ENCODE results near the gene PLEKHO1.
"Not testable (repeated sequence)": the region's sequence is repeated elsewhere in the genome, so short reads cannot be mapped to it uniquely, and the experiment has no call there.

Gene PLEKHO1

DNA sequence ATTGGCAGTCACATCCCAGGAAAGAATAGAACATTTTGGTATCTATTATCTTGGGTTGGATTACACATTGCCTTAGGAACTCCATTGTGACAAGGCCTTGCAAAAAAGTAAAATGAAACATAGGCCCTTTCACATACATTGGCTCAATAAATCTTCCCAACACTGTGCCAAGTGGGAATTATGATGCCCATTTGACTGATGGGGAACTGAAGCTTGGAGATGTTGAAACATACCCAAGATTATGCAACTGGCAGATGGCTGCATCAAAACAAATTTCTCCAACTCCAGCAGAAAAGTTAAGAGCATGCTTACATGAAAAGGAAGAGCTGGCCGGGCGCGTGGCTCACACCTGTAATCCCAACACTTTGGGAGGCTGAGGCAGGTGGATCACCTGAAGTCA, 26.9 kb downstream of the PLEKHO1 start:
- TF ChIP-seq POLR2A (IDR thresholded peaks at IDR 0.05; ENCODE audit: low read depth, low read length): no peak
- no peak for DNase-seq (ENCODE audit: insufficient read length, low spot score)
- no peak for FAIRE-seq

GRCh38 chr1:150178548-150178947, 28.8 kb downstream of the PLEKHO1 start:
- DNase-seq (ENCODE audit: insufficient read length, low spot score) (no peak), FAIRE-seq (no peak)
- no peak for TF ChIP-seq POLR2A (IDR thresholded peaks at IDR 0.05; ENCODE audit: low read depth, low read length)

DNA sequence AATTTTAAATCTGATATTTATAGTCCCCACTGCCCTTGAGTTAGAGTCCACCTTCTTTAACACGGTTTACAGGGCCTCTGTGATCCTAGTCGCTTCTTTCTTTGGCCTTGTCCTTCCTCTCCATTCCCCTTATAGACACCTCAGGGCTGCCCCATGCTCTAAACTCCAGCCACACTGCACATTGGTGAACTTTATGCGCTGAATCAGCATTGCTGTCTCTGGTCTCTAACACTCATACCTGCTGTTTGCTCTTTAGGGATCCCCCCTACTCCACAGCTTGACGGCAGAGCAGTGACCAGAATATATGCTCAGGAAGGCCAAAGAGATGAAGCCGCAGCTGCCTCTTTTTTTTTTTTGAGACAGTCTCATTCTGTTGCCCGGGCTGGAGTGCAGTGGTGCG, 30.2 kb downstream of the PLEKHO1 start:
- FAIRE-seq: no peak
- no peak for TF ChIP-seq POLR2A (IDR thresholded peaks at IDR 0.05; ENCODE audit: low read depth, low read length)

GRCh38 chr1:150180474-150180873, 30.8 kb downstream of the PLEKHO1 start:
- no peak for FAIRE-seq

More for the DNA sequence above, 30.2 kb downstream of the PLEKHO1 start:
- no peak for DNase-seq (ENCODE audit: insufficient read length, low spot score)

GRCh38 chr1:150182247-150182646, 32.5 kb downstream of the PLEKHO1 start:
- FAIRE-seq: no peak
- no peak for DNase-seq (ENCODE audit: insufficient read length, low spot score)
- no peak for TF ChIP-seq POLR2A (IDR thresholded peaks at IDR 0.05; ENCODE audit: low read depth, low read length)

More at GRCh38 chr1:150180474-150180873, 30.8 kb downstream of the PLEKHO1 start:
- TF ChIP-seq POLR2A (IDR thresholded peaks at IDR 0.05; ENCODE audit: low read depth, low read length): no peak
- no peak for DNase-seq (ENCODE audit: insufficient read length, low spot score)

DNA sequence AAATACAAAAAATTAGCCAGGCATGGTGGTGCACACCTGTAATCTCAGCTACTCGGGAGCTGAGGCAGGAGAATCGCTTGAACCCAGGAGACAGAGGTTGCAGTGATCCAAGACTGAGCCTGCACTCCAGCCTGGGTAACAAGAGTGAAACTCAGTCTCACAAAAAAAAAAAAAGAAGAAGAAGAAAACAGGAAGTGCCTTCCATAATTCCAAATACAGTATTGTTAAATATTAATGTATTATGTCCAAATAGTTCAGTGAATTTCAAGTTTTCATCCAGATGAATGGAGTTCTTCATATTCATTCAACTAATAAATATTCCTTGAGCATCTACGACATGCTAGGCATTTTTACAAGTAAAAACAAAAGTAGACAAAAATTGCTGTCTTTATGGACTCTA, 33.3 kb downstream of the PLEKHO1 start:
- FAIRE-seq (no peak), DNase-seq (ENCODE audit: insufficient read length, low spot score) (no peak)
- TF ChIP-seq POLR2A (IDR thresholded peaks at IDR 0.05; ENCODE audit: low read depth, low read length): no peak

DNA sequence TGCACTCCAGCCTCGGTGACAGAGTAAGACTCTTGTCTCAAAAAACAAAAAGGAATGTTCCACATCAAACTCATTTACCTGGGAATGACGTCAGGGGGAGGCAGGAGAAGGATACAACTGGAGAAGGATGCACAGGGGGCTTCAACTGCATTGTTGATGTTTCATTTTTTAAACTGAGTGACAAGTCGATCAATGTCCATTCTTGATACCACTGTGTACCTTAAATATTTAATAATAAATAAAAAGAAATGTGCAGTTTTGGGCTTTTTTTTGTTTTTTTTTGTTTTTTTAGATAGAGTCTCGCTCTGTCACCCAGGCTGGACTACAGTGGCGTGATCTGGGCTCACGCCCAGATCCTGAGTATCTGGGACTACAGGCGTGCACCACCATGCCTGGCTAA, 35.8 kb downstream of the PLEKHO1 start:
- DNase-seq (ENCODE audit: insufficient read length, low spot score) (no peak), FAIRE-seq (no peak)
- no peak for TF ChIP-seq POLR2A (IDR thresholded peaks at IDR 0.05; ENCODE audit: low read depth, low read length)

- DNase-seq (ENCODE audit: insufficient read length, low spot score): not testable (repeated sequence)
These were observed 36.7 kb downstream of the PLEKHO1 start for GRCh38 chr1:150186438-150186788.

GRCh38 chr1:150186789-150187559, 37.3 kb downstream of the PLEKHO1 start:
- no peak for FAIRE-seq
- TF ChIP-seq POLR2A (IDR thresholded peaks at IDR 0.05; ENCODE audit: low read depth, low read length): no peak
- DNase-seq (ENCODE audit: insufficient read length, low spot score): no peak

More at GRCh38 chr1:150186438-150186788, 36.7 kb downstream of the PLEKHO1 start:
- FAIRE-seq: not testable (repeated sequence)

DNA sequence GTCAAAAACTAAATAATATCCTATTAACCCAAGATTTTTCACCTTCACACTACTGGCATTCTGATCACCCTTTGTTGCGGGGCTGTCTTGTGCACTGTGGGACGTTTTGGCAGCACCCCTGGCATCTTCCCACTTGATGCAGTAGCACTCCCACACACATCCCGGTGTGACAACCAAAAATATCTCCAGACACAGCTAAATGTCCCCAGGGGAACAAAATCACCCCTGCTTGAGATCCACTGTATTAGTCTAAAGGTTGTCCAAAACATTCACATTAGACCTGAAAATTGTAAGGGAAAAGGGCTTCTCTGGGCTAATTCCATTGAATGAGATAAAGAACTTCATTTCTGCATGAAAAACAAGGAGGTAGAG, 37.8 kb downstream of the PLEKHO1 start:
- FAIRE-seq (no peak), DNase-seq (ENCODE audit: insufficient read length, low spot score) (no peak)
- TF ChIP-seq POLR2A (IDR thresholded peaks at IDR 0.05; ENCODE audit: low read depth, low read length): no peak

DNA sequence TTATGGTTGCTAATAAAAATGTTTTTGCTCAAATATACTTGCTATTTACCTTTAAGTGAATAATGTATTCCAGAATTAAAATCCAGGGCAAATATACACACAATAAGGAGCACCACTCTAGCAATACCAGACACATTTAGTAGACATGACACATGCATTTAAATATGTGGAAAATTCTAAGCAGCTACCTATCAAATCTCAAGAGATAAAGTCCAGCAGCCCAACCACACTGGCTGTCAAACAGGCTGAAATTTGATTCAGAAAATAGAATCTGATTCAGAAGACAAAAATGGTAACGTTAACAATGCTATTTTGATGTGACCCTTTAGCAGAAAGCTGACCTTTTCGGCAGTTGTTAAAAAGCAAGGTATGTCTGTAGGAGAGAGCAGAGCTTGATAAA, 42.3 kb downstream of the PLEKHO1 start:
- FAIRE-seq: no peak
- TF ChIP-seq POLR2A (IDR thresholded peaks at IDR 0.05; ENCODE audit: low read depth, low read length): no peak
- peak; percentile 41 for DNase-seq (ENCODE audit: insufficient read length, low spot score)

DNA sequence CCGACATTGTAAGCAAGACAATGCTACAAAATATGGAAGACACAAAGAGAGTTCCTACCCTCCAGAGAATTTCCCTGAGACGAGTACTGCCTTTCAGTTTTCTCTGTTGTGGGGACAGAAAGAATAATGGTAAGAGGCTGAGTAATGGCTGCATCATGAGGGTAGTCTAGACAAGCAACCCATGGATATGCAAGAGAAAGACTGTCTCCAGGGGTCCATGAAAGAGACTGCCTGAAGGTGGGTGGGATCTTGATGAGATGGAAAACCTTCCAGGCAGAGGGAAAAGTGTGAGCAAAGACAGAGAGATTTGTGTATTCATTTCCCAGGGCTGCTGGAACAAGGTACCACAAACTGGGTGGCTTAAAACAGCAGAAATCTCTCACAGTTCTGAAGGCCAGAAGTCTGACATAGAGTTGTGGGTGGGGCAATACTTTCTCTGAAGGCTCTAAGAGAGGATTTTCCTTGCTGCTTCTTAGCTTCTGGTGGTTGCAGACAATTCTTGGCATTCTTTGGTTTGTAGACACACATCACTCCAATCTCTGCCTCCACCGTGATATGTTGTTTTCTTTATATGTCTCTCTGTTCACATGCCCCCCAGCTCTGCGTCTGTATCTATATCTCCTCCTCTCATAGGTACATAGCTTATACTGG, 44.8 kb downstream of the PLEKHO1 start:
- DNase-seq (ENCODE audit: insufficient read length, low spot score): no peak
- TF ChIP-seq POLR2A (IDR thresholded peaks at IDR 0.05; ENCODE audit: low read depth, low read length): no peak
- FAIRE-seq: no peak

DNA sequence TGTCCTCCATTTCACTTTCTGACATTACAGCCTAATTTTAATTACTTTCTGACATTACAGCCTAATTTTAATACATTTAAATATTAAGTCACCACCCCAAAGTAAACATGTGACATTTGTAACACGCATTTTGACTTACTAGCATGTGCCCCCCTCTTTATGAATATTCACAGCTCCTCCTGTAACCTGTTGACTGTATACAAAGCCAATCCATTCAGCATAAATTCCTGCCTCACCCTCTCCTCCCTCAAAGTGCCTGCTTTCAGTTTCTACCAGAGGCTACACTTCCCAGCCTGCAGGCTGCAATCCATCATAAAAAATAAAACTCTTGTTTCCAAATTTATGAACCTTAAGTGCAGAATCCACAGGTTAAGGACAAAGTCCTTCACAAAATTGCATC, 46.7 kb downstream of the PLEKHO1 start:
- DNase-seq (ENCODE audit: insufficient read length, low spot score) (no peak), FAIRE-seq (no peak)
- no peak for TF ChIP-seq POLR2A (IDR thresholded peaks at IDR 0.05; ENCODE audit: low read depth, low read length)

- no peak for DNase-seq (ENCODE audit: insufficient read length, low spot score)
- TF ChIP-seq POLR2A (IDR thresholded peaks at IDR 0.05; ENCODE audit: low read depth, low read length): no peak
- no peak for FAIRE-seq
These were observed 57.7 kb downstream of the PLEKHO1 start for GRCh38 chr1:150207281-150207971.

DNA sequence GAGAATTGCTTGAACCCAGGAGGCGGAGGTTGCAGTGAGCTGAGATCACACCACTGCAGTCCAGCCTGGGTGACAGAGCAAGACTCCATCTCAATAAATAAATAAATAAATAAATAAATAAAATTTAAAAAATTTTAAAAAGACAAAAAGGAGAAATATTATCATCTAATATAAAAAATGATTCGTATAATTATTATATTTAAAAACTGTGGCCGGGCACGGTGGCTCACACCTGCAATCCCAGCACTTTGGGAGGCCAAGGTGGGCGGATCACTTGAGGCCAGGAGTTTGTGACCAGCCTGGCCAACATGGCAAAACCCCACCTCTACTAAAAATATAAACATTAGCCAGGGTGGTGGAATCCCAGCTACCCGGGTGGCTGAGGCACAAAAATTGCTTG, 58.7 kb downstream of the PLEKHO1 start:
- DNase-seq (ENCODE audit: insufficient read length, low spot score); FAIRE-seq: not testable (repeated sequence)

Data from H54 (cell line).